NCI-H2171 (cell line): ENCODE data around the gene TLR4.

Experiments
- DNase-seq: peaks from one replicate; lab custom pipeline; 2025; lab: John Stamatoyannopoulos, UW

The TLR4 gene

DNA sequence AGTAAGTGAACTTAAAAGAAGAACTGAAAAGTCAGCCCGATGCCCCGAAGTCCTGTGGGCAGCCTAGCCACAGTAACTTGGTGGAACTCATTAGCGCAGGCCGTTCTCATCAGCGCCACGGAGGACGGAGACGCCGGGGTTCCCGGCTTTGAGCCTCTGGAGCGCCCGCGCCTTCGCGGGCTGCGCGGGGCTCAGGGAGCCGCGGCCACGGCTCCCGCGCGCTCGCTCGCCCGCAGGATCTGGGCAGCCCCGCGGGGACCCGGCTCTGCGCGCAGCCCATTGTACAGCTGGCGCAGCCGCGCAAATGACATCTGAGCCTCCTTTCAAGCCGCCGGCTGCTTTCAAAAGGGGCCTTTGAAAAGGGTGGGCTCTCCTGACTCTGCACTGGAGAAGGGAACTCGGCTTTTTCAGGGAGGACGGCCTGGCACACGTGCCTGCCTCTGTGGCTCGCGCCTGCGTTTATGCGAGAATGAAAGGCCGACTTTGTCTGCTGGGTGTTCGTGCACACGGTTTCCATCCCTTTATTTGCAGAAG, 40.7 kb downstream of the TLR4 start:
- DNase-seq = no peak

DNA sequence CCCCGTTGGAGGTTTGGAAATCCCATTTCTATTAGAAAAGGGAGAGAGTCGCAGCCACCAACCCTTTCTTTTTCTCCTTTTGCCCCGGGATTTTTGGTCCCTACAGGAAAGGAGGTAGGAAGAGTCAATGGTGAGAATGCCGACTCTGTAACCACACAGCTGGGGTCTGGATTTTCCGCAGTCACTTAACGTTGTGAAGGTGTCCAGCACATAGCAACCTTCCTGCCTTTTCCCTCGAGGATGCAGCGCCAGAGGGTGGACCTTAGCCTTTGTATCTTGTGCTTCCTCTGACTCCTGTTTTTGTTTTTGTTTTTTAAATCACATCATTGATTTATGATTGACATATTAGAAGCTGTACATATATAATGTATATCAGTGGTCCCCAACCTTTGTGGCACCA, 41.4 kb downstream of the TLR4 start:
- no peak for DNase-seq

DNA sequence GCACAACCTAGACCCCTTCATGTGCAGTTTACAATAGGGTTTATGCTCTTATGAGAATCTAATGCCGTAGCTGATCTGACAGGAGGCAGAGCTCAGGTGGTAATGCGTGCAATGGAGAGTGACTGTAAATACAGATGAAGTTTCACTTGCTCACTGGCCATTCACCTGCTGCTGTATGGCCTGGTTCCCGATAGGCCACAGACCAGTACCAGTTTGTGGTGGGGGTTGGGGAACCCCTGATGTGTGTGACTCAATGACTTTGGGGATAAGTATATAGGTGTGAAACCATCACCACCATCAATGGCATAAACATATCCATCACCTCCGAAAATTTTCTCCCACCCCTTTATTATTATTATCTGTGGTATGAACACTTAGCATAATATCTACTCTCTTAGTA, 42.1 kb downstream of the TLR4 start:
- DNase-seq = no peak

DNA sequence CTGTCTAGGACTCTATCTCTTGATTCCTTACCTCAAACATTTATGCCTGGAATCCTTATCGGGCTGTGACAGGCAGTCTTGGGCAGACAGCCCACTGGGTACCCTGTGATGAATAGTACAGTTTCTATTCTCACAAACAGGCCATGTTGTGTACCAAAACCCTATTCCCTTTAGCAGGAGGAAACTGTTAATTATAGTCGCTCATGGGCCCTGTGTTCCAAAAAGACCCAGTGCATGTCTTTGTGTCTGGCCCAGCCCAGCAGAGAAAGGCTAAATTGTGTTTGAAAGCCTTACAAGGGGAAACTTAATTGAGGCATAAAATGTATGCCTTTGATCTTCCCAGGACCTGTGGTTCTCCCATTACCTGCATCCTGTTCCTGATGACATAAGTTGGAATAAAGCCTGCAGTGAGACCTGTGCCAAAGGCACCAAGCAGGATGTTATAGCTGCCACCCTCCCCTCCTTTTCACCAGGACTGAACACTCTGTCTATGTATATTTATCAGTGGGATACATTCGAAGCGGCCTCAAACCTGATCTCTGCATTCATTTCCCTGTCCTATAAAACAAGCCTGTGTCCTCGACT, 43.3 kb downstream of the TLR4 start:
- no peak for DNase-seq

DNA sequence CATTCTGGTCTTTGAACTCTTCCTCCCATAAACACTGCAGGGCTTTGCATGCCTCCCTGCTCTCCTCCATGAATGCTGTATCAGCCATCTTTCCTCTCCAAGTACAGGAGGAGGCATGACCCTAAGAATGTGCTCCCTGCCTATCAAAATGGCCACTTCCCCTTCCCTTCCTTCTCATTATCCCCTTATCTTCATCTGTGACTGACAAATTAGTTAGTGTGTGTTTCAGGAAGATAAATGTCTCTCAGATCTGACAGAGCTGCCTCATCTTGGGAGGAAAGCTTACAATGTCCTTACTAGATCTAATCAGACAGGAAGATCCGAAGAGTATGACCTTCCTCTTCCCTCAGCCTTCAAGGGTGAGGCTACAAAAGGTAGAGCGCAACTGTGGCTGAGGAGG, 46.2 kb downstream of the TLR4 start:
- DNase-seq = no peak

DNA sequence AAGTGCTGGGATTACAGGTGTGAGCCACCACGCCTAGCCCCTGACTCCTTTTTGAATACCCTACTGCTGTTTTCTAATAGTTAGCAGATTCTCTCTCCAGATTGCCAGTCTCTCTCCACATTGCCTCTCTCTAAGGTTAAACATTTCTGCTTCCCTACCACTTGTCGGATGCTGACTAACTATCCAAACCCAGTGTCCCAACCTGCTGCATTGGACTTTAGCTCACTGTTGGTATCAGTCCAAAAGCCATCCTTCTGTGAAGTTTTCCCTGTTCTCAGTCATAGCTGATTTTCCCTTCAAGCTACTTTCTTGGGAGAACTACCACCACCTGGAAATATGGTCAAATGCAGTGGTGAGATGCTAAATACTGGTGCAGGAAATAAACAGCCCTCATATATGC, 48.7 kb downstream of the TLR4 start:
- no peak for DNase-seq

DNA sequence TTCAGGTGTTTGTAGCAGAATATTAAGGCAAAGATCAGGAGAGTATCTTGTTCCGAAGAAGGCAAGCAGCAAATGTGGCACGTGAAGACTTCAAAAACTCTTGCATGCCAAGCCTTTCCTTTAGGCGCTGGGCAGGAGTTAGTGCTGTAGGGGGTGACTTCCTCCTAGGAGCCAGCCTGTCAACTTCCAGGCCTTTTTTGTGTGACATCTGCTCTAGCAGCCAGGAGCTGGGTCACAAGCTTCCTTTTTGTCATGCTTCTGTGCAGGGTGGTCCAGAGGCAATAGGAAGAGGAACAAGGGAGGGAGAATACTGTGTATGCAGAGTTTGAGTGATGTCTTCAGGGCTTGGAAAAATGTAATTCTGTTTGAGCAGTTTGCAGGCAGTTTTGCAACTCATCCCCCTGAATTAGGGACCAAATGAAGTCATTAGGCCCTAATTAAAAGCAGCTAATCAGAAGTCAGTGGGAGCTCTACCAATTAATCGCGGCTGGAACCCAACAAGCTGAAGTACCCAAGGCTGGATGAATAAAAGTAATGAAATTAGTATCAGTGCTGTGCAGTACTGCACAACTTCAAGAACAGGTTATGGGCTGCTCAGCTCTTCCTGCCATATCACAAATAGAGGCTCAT, 53.5 kb downstream of the TLR4 start:
- DNase-seq = no peak

DNA sequence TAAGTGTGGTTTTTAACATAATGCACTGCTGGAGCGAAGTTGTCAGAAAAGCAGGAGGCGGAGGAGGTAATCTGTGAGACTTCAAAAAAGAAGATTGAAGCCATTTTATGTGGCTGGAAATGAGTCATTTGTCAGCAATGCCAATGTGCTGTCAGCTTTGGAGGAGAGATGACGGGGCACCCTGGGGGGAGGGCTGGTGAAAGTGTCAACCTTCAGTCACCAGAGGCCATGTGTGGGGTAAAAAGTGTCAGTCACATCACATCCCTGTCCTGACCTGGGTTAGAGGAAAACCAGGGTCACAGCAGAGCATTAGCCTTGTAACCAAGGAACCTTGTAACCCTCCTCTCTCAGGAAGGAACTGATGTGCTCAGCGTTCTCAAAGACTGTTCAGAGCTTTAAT, 59.1 kb downstream of the TLR4 start:
- no peak for DNase-seq

DNA sequence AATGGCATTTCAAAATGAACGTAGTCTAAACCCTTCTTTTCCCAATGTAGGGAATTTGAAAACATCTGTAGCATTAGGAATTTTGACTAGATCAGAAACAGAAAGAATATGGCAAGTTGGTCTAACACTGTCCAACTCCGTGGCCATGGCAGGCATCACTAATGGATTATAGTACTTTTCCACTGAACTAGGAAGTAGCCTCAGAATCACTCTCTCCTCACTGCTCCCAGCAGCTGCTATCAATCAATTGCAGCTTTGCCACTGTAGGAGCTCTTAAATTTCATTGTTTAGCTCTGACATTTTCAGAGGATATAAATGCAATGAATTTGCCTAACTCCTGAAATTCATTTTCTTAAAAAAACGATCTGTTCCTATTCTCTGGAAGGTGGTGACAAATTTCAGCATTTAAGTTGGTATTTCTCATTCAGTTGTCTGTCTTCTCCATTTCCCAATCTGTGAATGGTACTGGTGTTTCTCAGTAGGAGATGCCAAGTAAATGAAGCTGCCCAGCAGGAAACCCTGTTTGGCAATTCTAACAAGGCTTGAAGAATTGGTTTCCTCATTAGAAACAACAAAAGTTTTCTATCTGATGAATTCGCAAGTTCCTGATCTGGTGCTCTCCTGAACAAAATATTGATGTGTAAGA, 64.7 kb downstream of the TLR4 start:
- no peak for DNase-seq

DNA sequence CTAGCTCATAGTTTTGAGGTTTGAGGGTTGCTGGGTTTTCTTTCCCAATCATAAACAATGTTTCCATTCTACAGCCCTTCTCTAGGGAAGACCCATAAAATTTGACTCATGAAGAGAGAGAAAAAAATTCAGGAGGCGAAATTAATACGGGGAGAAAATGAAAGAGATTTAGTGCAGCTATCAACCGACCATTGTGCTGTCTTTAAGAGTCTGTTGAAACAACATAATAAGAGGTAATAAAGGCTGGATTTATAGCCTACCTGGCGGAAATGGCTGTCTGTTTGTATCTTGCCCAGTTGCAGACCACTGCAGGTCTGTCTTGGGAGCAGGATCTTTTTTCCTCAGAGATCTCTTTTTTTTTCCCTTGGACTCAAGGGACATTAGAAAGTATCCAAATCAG, 66.9 kb downstream of the TLR4 start:
- DNase-seq = no peak

DNA sequence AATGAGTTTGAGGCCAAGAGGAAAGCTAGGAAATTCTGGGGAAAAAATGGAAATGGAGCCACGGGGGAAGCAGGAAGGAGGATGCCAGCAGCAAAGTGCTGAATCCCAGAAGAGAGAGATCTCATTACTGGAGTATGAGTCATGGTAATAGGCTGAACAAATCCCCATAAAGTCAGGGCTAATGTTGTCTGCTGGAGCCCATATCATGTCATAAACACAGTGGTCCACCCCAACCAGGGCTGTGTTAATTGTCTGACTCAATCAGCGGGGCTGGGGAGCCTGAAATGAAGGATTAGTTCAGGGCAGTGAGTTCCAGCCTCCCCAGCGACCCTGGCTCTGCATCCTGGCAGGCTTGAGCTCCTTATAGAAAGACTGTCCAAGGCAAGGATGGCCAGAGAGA, 68.8 kb downstream of the TLR4 start:
- no peak for DNase-seq
